HepG2 (cell line): ENCODE measurements around the gene LBX2. TPM values are rescaled to one million over a fixed set of nuclear protein-coding genes. Genes with fewer than 3 reads are reported as not detected.

Experiments used
- ARNT ChIP-seq: fragments of 450-650 bp; IDR thresholded peaks from 2 replicates; pipeline ENCODE4 v1.6.1; 2017
- BRD4 ChIP-seq: sonication (generic); formaldehyde crosslinking; IDR thresholded peaks from 2 replicates; pipeline ENCODE4 v1.4.0; 2020; ENCODE audit warnings: missing genetic modification reagents
- GZF1 ChIP-seq: sonication (generic); formaldehyde crosslinking; IDR thresholded peaks from 2 replicates; pipeline ENCODE4 v1.5.1; 2020; ENCODE audit warnings: mild to moderate bottlenecking, missing genetic modification reagents
- MTA1 ChIP-seq: sonication (generic); formaldehyde crosslinking; IDR thresholded peaks from 2 replicates; pipeline ENCODE4 v1.4.0; 2020; ENCODE audit warnings: missing genetic modification reagents, mild to moderate bottlenecking, borderline replicate concordance
- MTF2 ChIP-seq: sonication (generic); formaldehyde crosslinking; IDR thresholded peaks from 2 replicates; pipeline ENCODE4 v1.5.0; 2020; ENCODE audit warnings: missing genetic modification reagents, borderline replicate concordance
- SRSF4 ChIP-seq: fragments of 200-400 bp; formaldehyde crosslinking; IDR thresholded peaks from one replicate; pipeline ENCODE4 v1.6.1; 2018; ENCODE audit warnings: mild to moderate bottlenecking, low read depth, low read length, moderate library complexity; ENCODE audit not compliant: poor library complexity, severe bottlenecking
- STAG1 ChIP-seq: sonication (generic); formaldehyde crosslinking; IDR thresholded peaks from 2 replicates; pipeline ENCODE4 v1.4.0; 2020; ENCODE audit warnings: missing genetic modification reagents
- TOE1 ChIP-seq: sonication (generic); formaldehyde crosslinking; IDR thresholded peaks from 2 replicates; pipeline ENCODE4 v1.4.0; 2020; ENCODE audit warnings: mild to moderate bottlenecking, missing genetic modification reagents
- ZNF12 ChIP-seq: sonication (generic); formaldehyde crosslinking; IDR thresholded peaks from 2 replicates; pipeline ENCODE4 v1.5.0; 2020; ENCODE audit warnings: missing genetic modification reagents
- ZNF253 ChIP-seq: sonication (generic); formaldehyde crosslinking; IDR thresholded peaks from 2 replicates; pipeline ENCODE4 v1.8.0; 2022; ENCODE audit warnings: mild to moderate bottlenecking, missing genetic modification reagents, borderline replicate concordance
- ZNF260 ChIP-seq: sonication (generic); formaldehyde crosslinking; IDR thresholded peaks from 2 replicates; pipeline ENCODE4 v1.4.0; 2020; ENCODE audit warnings: missing genetic modification reagents, low read depth, mild to moderate bottlenecking, borderline replicate concordance
- ZNF431 ChIP-seq: sonication (generic); formaldehyde crosslinking; IDR thresholded peaks from 2 replicates; pipeline ENCODE4 v1.9.0; 2022; ENCODE audit warnings: missing genetic modification reagents, low read depth, mild to moderate bottlenecking, borderline replicate concordance
- ZNF7 ChIP-seq: IDR thresholded peaks from 2 replicates; pipeline ENCODE4 v1.6.1; 2016; ENCODE audit warnings: missing biosample characterization, missing genetic modification reagents
- ZNF768 ChIP-seq: sonication (generic); formaldehyde crosslinking; IDR thresholded peaks from 2 replicates; pipeline ENCODE4 v1.4.0; 2020; ENCODE audit warnings: missing genetic modification reagents
- polyA plus RNA-seq, 8 experiments: library from polyadenylated mRNA; depleted of rRNA in 3 of 8; stranded (reverse) in 7 of 8; unstranded in 1 of 8; fragments of >200 nt; fragmentation: Illumina TruSeq in 4 of 8; extraction: Trizol in 4 of 8; gene quantifications; 2 replicates each; pipeline versions ENCODE4 v1.2.1 to v1.2.3, GENCODE V29; 2011 to 2016; ENCODE audit warnings: low read depth in 4 of 8, missing spikeins in 1 of 8, mixed read lengths in 1 of 8; ENCODE audit not compliant: insufficient read depth in 1 of 8
- total RNA-seq, 5 experiments: library from RNA; depleted of rRNA; stranded (reverse); fragments of >200 nt; fragmentation: Illumina TruSeq; extraction: Trizol; gene quantifications; 2 replicates each; pipeline ENCODE4 v1.2.3, GENCODE V29; 2016; ENCODE audit warnings: low read depth in 1 of 5
- TF ChIP-seq, protein P1 (sequence below): sonication (generic); IDR thresholded peaks from 2 replicates; pipeline ENCODE4 v1.6.1; 2016; ENCODE audit warnings: low read depth, borderline replicate concordance
- TF ChIP-seq, protein P2 (sequence below): sonication (generic); formaldehyde crosslinking; IDR thresholded peaks from 2 replicates; pipeline ENCODE4 v1.8.0; 2022; ENCODE audit warnings: mild to moderate bottlenecking, missing genetic modification reagents, moderate library complexity
- TF ChIP-seq, protein P3 (sequence below): sonication (generic); formaldehyde crosslinking; conservative IDR thresholded peaks from 2 replicates; pipeline ENCODE4 v1.4.0; 2020; ENCODE audit warnings: missing genetic modification reagents
- TF ChIP-seq, protein P4 (sequence below): IDR thresholded peaks from 2 replicates; pipeline ENCODE4 v1.4.0; 2020; ENCODE audit warnings: mild to moderate bottlenecking, missing genetic modification reagents
- TF ChIP-seq, protein P5 (sequence below): sonication (generic); formaldehyde crosslinking; IDR thresholded peaks from 2 replicates; pipeline ENCODE4 v1.4.0; 2020; ENCODE audit warnings: missing genetic modification reagents, low read depth, mild to moderate bottlenecking, borderline replicate concordance

LBX2 gene
- total and polyA plus RNA-seq, 2 of the 13 experiments (the other 11 are each of a cell fraction or from before 2014, with no cell fraction given), result 6.4 to 8.1 TPM

DNA sequence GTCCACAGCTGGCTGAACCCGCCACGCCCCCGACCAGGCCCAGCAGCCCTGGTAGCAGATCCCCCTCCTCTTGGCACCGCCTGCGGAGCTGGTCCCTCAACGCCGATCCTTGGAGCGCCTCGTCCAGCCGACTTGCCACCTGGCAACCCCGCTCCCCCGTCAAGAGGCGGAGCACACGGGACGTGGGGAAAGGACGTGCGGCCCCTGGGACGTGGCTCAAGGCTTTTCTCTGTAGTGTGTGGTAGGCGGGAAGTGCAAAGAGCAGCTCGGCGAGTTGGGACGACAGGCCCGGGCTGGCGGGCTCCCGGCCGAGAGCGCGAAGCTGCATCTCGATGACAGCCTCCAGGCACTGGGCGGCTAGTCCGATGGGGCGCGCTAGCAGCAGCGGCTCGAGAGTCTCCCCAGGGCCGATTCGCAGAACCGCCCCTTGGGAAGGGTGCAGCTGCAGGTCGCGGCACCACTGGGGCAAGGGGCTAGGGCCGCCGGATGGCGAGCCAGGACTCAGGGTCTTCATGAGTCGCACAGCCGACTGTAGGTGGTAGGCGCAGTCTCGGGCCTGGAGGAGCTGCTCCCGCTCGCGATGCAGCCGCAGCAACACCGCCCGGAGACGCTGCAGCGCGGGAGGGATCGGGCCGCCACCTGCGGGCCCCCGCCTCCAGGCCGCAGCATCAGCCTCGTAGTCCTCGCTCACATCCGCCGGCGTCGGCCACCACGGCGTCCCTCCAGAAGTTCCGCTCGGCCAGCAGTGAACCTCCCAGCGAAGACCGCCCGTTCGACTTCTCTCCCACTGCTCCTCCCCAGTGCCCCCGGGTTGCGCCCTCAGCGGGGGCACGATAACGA is 17.2 kb downstream of the LBX2 start (continued):
- TF ChIP-seq, protein P1, sequence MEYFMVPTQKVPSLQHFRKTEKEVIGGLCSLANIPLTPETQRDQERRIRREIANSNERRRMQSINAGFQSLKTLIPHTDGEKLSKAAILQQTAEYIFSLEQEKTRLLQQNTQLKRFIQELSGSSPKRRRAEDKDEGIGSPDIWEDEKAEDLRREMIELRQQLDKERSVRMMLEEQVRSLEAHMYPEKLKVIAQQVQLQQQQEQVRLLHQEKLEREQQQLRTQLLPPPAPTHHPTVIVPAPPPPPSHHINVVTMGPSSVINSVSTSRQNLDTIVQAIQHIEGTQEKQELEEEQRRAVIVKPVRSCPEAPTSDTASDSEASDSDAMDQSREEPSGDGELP, result peak; percentile 82
- TF ChIP-seq MTA1 (CRISPR knock-in tag) (no peak; the same call in 1 of the 2 replicates), GZF1 (CRISPR knock-in tag) (peak; percentile 79; the same call in 1 of the 2 replicates), ZNF7 (CRISPR knock-in tag) (0 out of 2 replicates have a peak, but pooled peaks have one; percentile 16), ARNT (no peak), ZNF253 (CRISPR knock-in tag) (no peak), SRSF4 (no peak), STAG1 (CRISPR knock-in tag) (peak; percentile 28), ZNF768 (CRISPR knock-in tag) (peak; percentile 57; the same call in 1 of the 2 replicates), ZNF431 (CRISPR knock-in tag) (no peak), ZNF260 (CRISPR knock-in tag) (no peak), ZNF12 (CRISPR knock-in tag) (no peak), MTF2 (CRISPR knock-in tag) (peak; percentile 96; the same call in 1 of the 2 replicates), TOE1 (CRISPR knock-in tag) (no peak; the same call in 1 of the 2 replicates), BRD4 (CRISPR knock-in tag) (peak; percentile 92)
- TF ChIP-seq, protein P2, sequence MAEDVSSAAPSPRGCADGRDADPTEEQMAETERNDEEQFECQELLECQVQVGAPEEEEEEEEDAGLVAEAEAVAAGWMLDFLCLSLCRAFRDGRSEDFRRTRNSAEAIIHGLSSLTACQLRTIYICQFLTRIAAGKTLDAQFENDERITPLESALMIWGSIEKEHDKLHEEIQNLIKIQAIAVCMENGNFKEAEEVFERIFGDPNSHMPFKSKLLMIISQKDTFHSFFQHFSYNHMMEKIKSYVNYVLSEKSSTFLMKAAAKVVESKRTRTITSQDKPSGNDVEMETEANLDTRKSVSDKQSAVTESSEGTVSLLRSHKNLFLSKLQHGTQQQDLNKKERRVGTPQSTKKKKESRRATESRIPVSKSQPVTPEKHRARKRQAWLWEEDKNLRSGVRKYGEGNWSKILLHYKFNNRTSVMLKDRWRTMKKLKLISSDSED (CRISPR knock-in tag), result peak; percentile 88; the same call in 1 of the 2 replicates
- TF ChIP-seq, protein P3, sequence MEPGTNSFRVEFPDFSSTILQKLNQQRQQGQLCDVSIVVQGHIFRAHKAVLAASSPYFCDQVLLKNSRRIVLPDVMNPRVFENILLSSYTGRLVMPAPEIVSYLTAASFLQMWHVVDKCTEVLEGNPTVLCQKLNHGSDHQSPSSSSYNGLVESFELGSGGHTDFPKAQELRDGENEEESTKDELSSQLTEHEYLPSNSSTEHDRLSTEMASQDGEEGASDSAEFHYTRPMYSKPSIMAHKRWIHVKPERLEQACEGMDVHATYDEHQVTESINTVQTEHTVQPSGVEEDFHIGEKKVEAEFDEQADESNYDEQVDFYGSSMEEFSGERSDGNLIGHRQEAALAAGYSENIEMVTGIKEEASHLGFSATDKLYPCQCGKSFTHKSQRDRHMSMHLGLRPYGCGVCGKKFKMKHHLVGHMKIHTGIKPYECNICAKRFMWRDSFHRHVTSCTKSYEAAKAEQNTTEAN, result no peak
- TF ChIP-seq, protein P4, sequence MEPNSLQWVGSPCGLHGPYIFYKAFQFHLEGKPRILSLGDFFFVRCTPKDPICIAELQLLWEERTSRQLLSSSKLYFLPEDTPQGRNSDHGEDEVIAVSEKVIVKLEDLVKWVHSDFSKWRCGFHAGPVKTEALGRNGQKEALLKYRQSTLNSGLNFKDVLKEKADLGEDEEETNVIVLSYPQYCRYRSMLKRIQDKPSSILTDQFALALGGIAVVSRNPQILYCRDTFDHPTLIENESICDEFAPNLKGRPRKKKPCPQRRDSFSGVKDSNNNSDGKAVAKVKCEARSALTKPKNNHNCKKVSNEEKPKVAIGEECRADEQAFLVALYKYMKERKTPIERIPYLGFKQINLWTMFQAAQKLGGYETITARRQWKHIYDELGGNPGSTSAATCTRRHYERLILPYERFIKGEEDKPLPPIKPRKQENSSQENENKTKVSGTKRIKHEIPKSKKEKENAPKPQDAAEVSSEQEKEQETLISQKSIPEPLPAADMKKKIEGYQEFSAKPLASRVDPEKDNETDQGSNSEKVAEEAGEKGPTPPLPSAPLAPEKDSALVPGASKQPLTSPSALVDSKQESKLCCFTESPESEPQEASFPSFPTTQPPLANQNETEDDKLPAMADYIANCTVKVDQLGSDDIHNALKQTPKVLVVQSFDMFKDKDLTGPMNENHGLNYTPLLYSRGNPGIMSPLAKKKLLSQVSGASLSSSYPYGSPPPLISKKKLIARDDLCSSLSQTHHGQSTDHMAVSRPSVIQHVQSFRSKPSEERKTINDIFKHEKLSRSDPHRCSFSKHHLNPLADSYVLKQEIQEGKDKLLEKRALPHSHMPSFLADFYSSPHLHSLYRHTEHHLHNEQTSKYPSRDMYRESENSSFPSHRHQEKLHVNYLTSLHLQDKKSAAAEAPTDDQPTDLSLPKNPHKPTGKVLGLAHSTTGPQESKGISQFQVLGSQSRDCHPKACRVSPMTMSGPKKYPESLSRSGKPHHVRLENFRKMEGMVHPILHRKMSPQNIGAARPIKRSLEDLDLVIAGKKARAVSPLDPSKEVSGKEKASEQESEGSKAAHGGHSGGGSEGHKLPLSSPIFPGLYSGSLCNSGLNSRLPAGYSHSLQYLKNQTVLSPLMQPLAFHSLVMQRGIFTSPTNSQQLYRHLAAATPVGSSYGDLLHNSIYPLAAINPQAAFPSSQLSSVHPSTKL (CRISPR knock-in tag), result no peak; the same call in 1 of the 2 replicates
- TF ChIP-seq, protein P5, sequence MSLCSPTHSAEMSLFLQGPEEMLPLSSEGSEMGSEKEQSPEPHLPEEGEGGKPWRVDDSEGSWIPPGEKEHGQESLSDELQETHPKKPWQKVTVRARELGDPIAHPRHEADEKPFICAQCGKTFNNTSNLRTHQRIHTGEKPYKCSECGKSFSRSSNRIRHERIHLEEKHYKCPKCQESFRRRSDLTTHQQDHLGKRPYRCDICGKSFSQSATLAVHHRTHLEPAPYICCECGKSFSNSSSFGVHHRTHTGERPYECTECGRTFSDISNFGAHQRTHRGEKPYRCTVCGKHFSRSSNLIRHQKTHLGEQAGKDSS (CRISPR knock-in tag), result peak; percentile 11; the same call in 1 of the 2 replicates
